Activated CD8-positive, alpha-beta memory T cell treated with anti-CD3 and anti-CD28 coated beads, Interleukin-2, amount 50 U/mL, for 4 hours (primary cell): Measurements from ENCODE around the gene AKAP12.
"Not testable (repeated sequence)": the region's sequence is repeated elsewhere in the genome, so short reads cannot be mapped to it uniquely, and the experiment has no call there.

Experiments
- DNase-seq: peaks from one replicate; pipeline ENCODE4 v3.0.0-alpha.2; 2020

Gene AKAP12

DNA sequence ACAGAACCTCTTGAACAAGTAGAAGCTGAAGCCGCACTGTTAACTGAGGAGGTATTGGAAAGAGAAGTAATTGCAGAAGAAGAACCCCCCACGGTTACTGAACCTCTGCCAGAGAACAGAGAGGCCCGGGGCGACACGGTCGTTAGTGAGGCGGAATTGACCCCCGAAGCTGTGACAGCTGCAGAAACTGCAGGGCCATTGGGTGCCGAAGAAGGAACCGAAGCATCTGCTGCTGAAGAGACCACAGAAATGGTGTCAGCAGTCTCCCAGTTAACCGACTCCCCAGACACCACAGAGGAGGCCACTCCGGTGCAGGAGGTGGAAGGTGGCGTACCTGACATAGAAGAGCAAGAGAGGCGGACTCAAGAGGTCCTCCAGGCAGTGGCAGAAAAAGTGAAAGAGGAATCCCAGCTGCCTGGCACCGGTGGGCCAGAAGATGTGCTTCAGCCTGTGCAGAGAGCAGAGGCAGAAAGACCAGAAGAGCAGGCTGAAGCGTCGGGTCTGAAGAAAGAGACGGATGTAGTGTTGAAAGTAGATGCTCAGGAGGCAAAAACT is 111.5 kb downstream of the AKAP12 start:
- no peak for DNase-seq

DNA sequence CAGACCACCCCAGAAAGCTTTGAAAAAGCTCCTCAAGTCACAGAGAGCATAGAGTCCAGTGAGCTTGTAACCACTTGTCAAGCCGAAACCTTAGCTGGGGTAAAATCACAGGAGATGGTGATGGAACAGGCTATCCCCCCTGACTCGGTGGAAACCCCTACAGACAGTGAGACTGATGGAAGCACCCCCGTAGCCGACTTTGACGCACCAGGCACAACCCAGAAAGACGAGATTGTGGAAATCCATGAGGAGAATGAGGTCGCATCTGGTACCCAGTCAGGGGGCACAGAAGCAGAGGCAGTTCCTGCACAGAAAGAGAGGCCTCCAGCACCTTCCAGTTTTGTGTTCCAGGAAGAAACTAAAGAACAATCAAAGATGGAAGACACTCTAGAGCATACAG is 112.0 kb downstream of the AKAP12 start:
- no peak for DNase-seq

DNA sequence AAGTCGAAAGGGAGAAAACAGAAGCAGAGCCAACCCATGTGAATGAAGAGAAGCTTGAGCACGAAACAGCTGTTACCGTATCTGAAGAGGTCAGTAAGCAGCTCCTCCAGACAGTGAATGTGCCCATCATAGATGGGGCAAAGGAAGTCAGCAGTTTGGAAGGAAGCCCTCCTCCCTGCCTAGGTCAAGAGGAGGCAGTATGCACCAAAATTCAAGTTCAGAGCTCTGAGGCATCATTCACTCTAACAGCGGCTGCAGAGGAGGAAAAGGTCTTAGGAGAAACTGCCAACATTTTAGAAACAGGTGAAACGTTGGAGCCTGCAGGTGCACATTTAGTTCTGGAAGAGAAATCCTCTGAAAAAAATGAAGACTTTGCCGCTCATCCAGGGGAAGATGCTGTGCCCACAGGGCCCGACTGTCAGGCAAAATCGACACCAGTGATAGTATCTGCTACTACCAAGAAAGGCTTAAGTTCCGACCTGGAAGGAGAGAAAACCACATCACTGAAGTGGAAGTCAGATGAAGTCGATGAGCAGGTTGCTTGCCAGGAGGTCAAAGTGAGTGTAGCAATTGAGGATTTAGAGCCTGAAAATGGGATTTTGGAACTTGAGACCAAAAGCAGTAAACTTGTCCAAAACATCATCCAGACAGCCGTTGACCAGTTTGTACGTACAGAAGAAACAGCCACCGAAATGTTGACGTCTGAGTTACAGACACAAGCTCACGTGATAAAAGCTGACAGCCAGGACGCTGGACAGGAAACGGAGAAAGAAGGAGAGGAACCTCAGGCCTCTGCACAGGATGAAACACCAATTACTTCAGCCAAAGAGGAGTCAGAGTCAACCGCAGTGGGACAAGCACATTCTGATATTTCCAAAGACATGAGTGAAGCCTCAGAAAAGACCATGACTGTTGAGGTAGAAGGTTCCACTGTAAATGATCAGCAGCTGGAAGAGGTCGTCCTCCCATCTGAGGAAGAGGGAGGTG is 112.9 kb downstream of the AKAP12 start:
- no peak for DNase-seq

DNA sequence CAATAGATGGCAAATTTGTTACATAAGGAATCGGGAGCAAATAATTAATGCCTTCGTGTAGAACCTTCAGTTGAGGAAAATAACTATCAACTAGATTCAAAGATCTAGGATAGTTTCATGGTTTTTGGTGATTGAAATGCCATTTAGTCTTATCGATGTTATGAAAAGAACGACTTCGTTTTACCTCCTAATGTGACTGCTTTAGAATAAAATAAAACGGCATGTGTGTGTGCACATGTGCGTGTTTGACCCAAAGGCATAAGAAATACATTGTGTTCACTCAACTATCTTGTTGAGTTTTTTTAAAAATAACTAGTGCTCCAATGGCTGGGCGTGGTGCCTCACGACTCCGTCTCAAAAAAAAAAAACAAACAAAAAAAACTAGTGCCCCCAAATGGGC is 114.0 kb downstream of the AKAP12 start:
- DNase-seq, result no peak

DNA sequence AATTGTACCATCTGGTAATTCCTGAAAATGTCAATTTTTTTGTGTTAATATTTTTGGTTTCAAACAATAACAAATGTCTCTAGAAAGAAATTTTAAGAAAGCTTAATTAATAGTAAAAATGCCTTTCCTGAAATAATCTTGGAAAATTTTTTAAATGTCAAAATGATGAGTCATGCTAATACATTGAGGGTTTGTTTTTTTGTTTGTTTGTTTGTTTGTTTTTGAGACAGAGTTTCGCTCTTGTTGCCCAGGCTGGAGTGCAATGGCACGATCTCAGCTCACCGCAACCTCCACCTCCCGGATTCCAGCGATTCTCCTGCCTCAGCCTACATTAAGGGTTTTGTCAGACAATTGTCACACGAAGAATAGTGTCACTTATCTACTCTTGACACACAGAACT is 117.2 kb downstream of the AKAP12 start:
- not testable (repeated sequence) for DNase-seq

DNA sequence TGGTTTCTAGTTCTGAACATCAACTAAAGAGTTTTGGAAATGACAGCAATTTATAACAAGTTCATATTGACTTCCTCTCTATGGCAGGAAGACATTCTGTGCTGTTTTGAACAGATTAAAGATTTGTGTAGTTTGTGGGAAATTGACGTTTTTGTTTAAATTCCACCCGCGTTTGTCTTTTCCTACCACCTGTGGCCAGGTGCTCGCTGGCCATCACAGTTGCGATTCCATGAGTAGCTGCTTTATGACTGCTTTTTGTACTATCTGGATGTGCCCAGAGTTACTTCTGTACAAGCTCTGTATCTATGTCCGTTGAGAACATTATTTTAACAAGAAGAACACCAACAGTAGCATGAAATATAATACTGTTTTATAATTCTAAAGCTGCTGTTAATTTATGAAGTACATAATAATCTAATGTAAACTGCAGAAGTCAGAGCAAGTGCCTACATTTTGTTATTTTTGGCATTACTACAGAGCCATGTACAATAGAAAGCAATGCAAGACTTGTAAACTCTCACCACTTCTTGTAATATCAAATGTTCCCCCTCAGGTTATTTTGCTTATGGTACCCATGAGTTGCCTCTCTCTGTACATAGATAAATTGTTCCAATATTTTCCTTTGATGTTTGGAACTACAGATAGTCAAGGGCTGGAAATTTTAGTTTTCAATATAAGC is 118.1 kb downstream of the AKAP12 start:
- DNase-seq, result no peak

DNA sequence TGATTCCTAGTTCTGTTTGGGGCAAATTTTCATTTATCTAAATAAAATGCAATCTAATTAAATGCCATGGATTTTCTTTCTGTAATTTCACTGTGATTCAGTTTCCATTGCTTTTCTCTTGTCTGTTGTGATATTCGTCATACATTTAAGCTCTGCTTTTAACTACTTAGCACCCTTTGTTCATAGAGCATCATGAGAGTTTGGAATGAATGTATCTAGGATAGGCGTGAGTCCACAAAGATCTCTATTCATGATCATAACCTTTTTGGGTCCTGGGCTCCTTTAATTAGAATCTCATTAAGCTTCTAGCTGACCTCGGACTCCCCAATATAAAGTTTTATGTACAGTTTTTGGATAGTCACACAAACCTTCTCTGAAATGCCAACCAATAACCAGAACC is 118.7 kb downstream of the AKAP12 start:
- DNase-seq, result no peak

DNA sequence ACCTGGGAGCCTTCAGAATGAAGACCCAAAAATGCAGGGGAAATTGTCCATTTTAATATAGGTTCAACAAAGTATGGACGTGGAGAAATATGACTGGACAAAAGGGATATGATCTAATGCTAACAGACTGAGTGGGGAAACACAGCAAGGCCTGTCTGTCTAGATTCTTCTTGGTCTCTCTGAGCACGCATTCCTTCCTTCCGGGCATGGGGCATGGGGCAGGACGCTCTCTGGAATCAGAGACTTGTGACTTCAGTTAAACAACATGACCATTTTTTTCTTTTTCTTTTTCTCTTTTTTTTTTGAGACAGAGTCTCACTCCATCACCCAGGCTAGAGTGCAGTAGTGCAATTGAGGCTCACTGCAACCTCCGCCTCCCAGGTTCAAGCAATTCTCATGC is 119.7 kb downstream of the AKAP12 start:
- DNase-seq, result no peak

DNA sequence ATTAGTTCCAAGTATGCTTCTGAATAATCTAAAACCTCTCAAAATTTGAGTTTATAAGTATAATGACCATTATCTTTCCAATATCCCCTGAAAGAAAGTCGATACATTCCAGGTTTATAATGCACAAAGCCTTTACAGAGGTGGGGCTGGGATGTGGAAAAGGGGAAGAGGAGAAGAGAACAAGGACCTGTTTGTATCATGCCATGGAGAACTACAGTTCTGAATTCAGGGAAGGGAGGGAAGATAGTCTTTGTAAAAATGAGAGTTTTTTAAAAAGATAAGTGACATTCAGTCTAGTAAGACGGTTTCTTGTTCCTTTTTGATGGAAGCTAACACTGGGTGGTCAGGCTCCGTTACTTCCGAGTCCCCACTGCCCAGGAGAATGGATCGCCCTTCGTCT is 125.5 kb downstream of the AKAP12 start:
- no peak for DNase-seq

DNA sequence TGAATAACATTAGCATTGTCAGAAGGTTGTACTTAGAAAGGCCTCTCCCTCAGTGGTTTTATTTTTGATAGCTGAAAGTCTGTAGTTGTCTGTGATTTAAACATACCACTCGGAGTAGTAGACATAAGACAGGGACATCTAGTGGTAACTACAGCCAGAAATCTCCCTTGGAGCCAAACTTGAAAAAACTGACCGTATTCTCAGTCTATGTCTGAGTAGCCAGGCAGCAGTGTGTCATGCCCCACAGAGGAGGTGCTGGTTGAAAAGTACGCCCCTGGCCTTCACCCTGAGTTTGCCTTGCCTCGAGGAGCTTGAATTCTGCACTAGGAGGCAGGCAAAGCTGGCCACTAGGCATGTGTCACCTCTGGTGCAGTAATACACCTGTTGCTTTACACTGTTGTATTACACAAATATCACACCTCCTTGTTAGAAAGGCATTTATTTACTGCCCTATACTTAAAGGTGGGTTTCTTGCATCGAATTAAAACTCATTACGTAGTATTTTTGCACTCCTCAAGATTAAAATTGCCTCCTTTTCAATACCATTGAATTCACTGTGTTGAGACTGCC is 130.8 kb downstream of the AKAP12 start:
- DNase-seq, result no peak

DNA sequence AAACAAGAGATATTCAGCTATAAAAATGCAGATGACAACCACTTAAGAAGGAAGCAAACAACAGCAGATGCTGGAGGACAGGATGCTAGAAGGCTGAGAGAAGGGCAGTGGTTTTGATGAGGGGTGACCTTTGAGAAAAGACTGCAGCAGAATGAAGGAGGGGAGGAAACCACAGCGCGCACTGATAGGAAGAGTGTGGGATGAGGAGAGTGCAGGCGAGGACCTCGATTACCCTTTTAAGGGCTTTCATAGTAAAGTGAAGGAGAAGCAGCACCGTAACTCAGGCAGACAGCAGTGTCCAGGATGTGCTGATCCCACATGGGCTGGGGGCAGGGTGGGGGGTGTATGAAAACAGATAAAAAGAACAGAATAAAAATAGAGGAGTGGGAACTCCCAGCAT is 132.4 kb downstream of the AKAP12 start:
- peak; percentile 27 for DNase-seq

DNA sequence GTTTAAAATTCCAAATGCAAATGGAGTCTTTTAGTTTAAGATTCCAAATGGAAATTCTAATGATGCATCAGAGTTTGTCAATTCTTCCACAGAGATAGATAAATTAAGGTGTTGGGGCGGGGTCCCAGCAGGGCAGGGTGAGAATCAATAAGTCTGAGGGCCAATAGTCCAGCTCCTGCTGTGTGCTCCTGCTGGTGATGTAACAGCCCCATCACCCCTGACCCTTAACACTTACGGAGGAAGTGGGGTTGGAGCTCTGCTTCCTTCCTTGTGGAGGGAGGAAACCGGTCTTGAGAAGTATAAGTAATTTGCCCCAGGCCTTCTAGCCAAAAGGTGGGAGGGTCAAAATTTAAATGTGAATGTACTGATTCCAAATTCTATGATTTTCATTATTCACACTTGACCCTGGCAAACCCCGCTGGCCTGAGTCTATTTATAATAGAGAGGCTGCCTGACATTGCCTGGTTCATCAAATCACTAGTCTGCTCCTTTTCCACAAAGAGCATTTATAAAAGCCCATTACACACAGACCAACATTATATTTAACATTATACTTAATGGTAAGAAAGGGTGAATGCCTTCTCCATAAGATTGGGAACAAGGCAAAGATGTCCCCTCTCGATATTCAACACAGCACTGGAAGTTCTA is 134.4 kb downstream of the AKAP12 start:
- no peak for DNase-seq

DNA sequence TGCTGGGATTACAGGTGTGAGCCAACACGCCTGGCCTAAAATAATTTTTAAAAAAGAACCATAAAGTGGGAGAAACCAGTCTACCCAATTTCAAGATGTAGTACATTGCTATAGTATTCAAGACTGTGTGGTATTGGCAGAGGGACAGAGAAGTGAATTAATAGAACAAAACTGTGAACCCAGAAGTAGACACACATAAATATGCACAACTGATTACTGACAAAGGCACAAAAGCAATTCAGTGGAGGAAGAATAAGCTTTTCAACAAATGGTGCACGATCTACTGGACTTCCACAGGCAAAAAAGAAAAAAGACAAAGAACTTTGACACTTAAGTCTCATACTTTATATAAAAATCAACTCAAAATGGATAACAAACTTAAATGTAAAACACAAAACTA is 136.1 kb downstream of the AKAP12 start:
- DNase-seq, result no peak

DNA sequence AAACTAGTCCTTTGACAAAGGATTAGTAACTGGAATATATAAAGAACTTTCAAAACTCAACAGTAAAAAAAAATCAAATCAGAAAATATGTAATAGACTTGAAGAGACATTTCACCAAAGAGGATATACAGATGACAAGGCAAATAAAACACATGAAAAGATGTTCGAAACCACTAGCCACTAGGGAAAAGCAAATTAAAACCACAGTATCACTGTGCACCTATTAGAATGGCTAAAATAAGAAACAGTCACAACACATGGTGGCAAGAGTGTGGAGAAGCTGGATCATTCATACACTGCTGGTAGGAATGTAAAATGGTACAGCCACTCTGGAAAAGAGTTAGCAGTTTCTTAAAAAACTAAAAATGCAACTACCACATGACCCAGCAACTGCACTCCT is 136.7 kb downstream of the AKAP12 start:
- DNase-seq, result no peak

DNA sequence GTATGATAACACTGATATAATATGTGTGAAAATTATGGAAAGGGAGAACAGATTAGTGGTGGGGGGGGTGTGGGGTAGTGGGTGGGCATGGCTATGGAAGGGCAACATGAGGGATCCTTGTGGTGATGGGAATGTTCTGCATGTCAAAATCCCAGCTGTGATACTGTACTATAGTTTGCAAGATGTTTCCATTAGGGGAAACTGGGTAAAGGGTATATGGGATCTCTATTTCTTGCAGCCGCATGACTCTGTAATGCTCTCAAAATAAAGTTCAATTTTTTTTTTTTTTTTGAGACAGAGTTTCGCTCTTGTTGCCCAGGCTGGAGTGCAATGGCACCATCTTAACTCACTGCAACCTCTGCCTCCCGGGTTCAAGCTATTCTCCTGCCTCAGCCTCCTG is 137.3 kb downstream of the AKAP12 start:
- DNase-seq, result no peak

DNA sequence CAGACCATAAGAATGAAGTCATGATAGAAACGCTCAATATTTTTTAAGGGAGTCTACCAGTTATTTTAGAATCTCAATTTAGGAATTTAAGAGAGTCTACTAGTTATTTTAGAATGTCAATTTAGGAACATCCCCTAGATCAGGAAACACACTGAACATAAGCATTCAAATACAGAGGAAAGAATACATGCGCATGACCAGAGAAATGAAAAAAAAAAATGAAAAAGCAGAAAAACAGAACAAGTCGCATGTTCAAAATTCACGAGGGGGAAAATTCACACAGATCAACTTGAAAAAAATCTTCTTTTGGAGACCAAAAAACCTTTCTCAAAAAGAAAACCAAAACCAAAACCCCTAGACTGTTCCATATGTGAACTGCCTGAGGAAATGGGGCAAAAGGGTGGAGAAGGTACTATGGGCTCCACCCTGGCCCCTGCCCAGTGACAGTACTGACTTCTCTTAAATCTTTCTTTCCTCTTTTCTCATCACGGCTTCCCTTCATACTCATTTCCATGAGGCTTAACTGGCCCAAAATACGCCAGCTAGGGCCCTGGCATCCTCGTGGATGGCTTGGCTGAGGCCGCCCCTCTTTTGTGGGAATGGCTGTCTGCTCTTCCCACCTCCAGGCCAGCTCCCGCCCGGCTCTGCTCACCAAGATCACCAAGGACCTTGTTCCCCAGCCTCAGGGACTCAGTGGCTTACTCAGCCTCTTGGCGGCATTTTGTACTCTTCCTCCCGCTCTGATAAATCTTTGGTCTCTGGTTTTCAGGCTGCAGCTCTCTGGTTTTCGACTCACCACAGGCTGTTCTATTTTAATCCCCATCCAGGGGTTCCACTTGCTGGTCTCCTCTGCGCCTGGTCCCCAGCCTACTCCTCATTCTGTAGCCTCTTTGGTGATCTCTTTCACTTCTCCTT is 140.4 kb downstream of the AKAP12 start:
- DNase-seq, result no peak

DNA sequence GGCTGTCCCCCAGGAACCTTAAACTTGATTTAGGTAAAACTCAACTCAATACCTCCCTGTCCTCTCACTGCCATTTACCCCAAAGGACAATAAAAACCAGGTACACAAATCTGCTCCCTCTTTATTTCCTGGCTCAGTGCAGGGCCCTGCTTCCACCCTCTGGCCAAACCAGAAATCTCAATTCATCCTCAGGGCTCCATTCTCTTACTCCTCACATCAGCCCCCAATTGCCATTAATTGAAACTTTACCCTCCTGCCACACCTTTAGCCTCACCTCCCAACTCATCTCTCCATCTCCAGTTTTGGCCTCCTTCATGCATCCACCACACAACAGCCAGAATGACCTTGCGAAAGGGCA is 141.1 kb downstream of the AKAP12 start:
- no peak for DNase-seq

DNA sequence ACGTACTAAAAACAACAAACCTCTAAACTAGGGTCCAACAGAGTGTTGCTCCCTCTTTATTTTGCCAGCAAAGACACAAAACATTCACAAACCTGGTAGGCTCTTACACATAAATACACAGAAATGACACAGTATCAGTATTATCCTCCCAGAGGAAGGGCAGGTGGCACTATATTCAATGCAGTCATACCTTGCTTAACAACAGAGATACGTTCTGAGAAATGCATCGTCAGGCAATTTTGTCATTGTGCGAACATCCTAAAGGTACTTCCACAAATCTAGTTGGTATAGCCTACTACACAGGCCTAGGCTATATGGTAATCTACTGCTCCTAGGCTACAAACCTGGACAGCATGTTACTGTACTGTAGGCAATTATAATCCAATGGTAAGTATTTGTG is 142.0 kb downstream of the AKAP12 start:
- DNase-seq, result no peak

DNA sequence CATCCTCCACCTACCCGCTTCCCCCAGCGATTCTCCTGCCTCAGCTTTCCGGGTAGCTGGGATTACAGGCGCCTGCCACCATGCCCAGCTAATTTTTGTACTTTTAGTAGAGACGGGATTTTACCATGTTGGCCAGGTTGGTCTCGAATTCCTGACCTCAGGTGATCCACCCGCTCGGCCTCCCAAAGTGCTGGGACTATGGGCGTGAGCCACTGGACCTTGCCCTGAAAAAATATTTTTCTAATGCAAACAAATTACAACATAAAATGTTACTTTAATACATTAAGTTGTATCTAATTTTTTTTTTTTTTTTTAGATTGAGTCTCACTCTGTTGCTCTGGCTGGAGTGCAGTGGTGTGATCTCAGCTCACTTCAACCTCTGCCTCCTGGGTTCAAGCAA is 142.9 kb downstream of the AKAP12 start:
- DNase-seq, result not testable (repeated sequence)

DNA sequence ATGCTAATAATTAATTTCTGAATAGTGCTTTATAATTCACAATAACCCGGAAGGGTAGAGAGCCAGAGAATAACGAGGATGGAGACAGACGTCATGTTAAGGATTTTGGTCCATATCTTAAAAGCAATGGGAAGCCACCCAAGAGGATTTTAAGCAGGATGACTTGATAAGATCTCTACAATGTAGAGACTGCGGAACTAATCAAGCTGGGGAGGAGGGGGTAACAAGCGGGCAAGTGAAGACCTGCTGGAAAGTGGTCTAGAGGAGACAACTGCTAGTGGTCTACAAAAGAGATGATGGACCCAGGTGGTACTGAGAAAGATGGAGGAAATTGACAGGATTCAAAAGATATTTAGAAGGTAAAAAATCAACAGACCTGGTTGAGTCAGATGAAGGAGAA is 144.4 kb downstream of the AKAP12 start:
- DNase-seq, result no peak

DNA sequence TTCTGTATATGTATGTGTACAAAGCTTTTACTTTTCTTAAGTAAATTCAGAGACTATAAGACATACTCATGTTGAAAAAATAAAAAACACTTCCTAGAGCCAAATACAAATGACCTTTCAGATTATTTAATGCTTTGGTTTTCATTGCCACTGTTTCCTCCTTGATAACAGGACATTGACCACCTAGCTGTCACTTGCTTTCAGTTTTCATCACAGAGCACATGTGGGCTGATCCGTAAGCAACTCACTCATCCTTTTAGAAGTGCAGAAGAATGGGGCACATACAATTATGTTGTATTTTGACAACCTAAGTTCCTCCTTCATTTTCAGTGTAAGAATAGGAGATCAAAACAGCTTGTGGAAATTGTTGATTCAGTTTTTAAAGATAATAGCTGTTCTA is 145.4 kb downstream of the AKAP12 start:
- DNase-seq, result no peak
